B cell (primary cell): ENCODE measurements around the gene TBC1D23. TPM values are rescaled to one million over a fixed set of nuclear protein-coding genes. Genes with fewer than 3 reads are reported as not detected.

Experiments
- ATAC-seq: fragments of 200-7000 bp; cut with Tn5 transposase; one replicate; pipeline ENCODE4 v1.10.0; 2021; ENCODE audit warnings: low read depth, mild to moderate bottlenecking, moderate number of reproducible peaks, moderate library complexity
- CTCF ChIA-PET: fragments of 350-600 bp; sonication (Branson Sonifier 250); formaldehyde crosslinking; loops from one replicate; lab custom pipeline; 2021; ENCODE audit warnings: antibody characterized with exemption, inconsistent platforms; lab: Charles Lee
- POLR2A ChIA-PET: fragments of 350-600 bp; sonication (Branson Sonifier 250); formaldehyde crosslinking; loops from one replicate; lab custom pipeline; 2021; ENCODE audit warnings: antibody characterized with exemption; lab: Charles Lee
- DNase-seq: peaks from one replicate; pipeline ENCODE4 v3.0.0; 2013
- H2AFZ ChIP-seq: 2 replicates; pipeline ENCODE4 v1.6.1; 2012; ENCODE audit warnings: mild to moderate bottlenecking, low read depth, low read length; ENCODE audit not compliant: insufficient read depth, poor library complexity, severe bottlenecking
- H3K27ac ChIP-seq, 2 donors: 1 replicate in 1 of 2; 2 replicates in 1 of 2; pipeline ENCODE4 v1.5.1; 2012 to 2013; ENCODE audit warnings: low read length in 2 of 2, mild to moderate bottlenecking in 2 of 2, moderate library complexity in 1 of 2
- H3K27me3 ChIP-seq, 4 experiments: fragments of 200-600 bp in 1 of 4; sonication (generic) in 1 of 4; replicated peaks in 1 of 4; 1 replicate in 2 of 4; 2 replicates in 2 of 4; pipeline versions ENCODE4 v1.6.1 to v1.7.0; 2013 to 2016; ENCODE audit warnings: low read length in 3 of 4, mild to moderate bottlenecking in 2 of 4, mixed read lengths in 1 of 4, moderate library complexity in 1 of 4; ENCODE audit not compliant: insufficient read depth in 4 of 4, control insufficient read depth in 3 of 4; ENCODE audit errors: control extremely low read depth in 1 of 4
- H3K36me3 ChIP-seq, 2 experiments: replicated peaks in 1 of 2; 1 replicate in 1 of 2; 2 replicates in 1 of 2; pipeline versions ENCODE4 v1.6.1 to v1.7.1; 2013; ENCODE audit warnings: low read length in 1 of 2; ENCODE audit not compliant: insufficient read depth in 2 of 2, control insufficient read depth in 1 of 2; ENCODE audit errors: control extremely low read depth in 1 of 2, extremely low read depth in 1 of 2
- H3K4me1 ChIP-seq, 2 donors: fragments of 200-600 bp in 1 of 2; sonication (generic) in 1 of 2; 1 replicate in 1 of 2; 2 replicates in 1 of 2; pipeline versions ENCODE4 v1.5.1 to v1.6.1; 2013 to 2017; ENCODE audit warnings: low read length in 2 of 2; ENCODE audit not compliant: control insufficient read depth in 2 of 2, insufficient read depth in 2 of 2
- H3K4me2 ChIP-seq: replicated peaks from 2 replicates; pipeline ENCODE3; 2012; ENCODE audit warnings: mild to moderate bottlenecking, low read depth, low read length; ENCODE audit not compliant: poor library complexity, severe bottlenecking
- H3K4me3 ChIP-seq, 5 experiments: fragments of 200-600 bp in 1 of 5; sonication (generic) in 1 of 5; 1 replicate in 3 of 5; 2 replicates in 2 of 5; pipeline versions ENCODE4 v1.5.1 to v1.7.0; 2011 to 2016; ENCODE audit warnings: low read length in 4 of 5, mild to moderate bottlenecking in 4 of 5, low read depth in 2 of 5, control low read depth in 1 of 5, moderate library complexity in 1 of 5; ENCODE audit not compliant: insufficient read depth in 1 of 5; ENCODE audit errors: control extremely low read depth in 1 of 5, extremely low read depth in 1 of 5
- H3K79me2 ChIP-seq: fragments of 200-600 bp; sonication (generic); one replicate; pipeline ENCODE4 v1.6.0; 2016; ENCODE audit warnings: low read length; ENCODE audit not compliant: control insufficient read depth, insufficient read depth
- H3K9ac ChIP-seq: fragments of 200-600 bp; sonication (generic); 2 replicates; pipeline ENCODE4 v1.6.1; 2017; ENCODE audit warnings: mild to moderate bottlenecking, low read length, moderate library complexity
- H3K9me3 ChIP-seq, 3 donors: one replicate each; pipeline versions ENCODE4 v1.6.1 to v1.7.1; 2013; ENCODE audit warnings: low read length in 2 of 3; ENCODE audit not compliant: control insufficient read depth in 2 of 3, insufficient read depth in 1 of 3; ENCODE audit errors: control extremely low read depth in 1 of 3
- H4K20me1 ChIP-seq: 2 replicates; pipeline ENCODE4 v1.6.0; 2012; ENCODE audit warnings: mild to moderate bottlenecking, low read length; ENCODE audit not compliant: insufficient read depth, control insufficient read depth, poor library complexity, severe bottlenecking
- H3K27ac Mint-ChIP-seq: one replicate; pipeline ENCODE4 v1.8.0; 2021; ENCODE audit warnings: mixed read lengths
- H3K27me3 Mint-ChIP-seq: one replicate; pipeline ENCODE4 v1.8.0; 2021; ENCODE audit warnings: mixed read lengths
- H3K4me1 Mint-ChIP-seq: one replicate; pipeline ENCODE4 v1.8.0; 2021; ENCODE audit warnings: mixed read lengths
- H3K4me3 Mint-ChIP-seq: one replicate; pipeline ENCODE4 v1.8.0; 2021; ENCODE audit warnings: mixed read lengths
- H3K9me3 Mint-ChIP-seq: one replicate; pipeline ENCODE4 v1.8.0; 2022; ENCODE audit warnings: mixed read lengths; ENCODE audit not compliant: insufficient read depth
- CTCF ChIP-seq: fragments of 200-600 bp; IDR thresholded peaks from one replicate; pipeline ENCODE4 v1.8.0; 2022; ENCODE audit warnings: antibody characterized with exemption, mild to moderate bottlenecking
- EZH2 ChIP-seq: IDR thresholded peaks from 2 replicates; pipeline ENCODE4 v1.6.1; 2012; ENCODE audit warnings: borderline replicate concordance, low read depth, mild to moderate bottlenecking, moderate library complexity, low read length; ENCODE audit not compliant: insufficient read depth, poor library complexity, severe bottlenecking
- WGBS: methylation state at CpG from one replicate; pipeline ENCODE4 v1.1.5; 2013; ENCODE audit warnings: missing lambda C conversion rate; ENCODE audit not compliant: insufficient coverage; 5-methylcytosine and 5-hydroxymethylcytosine counted together
- intact Hi-C: fragments of 100-400 bp; cut with micrococcal nuclease; formaldehyde crosslinking; loops from one replicate; pipeline ENCODE4 v1.10.0; 2022
- polyA plus RNA-seq: library from polyadenylated mRNA; depleted of rRNA; stranded (reverse); fragments of >200 nt; gene quantifications from 2 replicates; pipeline ENCODE4 v1.2.3, GENCODE V29; 2012
- total RNA-seq, 2 donors: library from RNA; stranded (reverse); fragments of 120-200 nt in 1 of 2; gene quantifications; 1 replicate in 1 of 2; 2 replicates in 1 of 2; pipeline versions ENCODE4 v1.2.3 to v1.2.4, GENCODE V29; 2013 to 2022

The TBC1D23 gene
- total and polyA plus RNA-seq, 2 donors (not counting 1 experiment from before 2014, with no cell fraction given) = 7.2 to 36.5 TPM

GRCh38 chr3:100213891-100214573 lies 46.8 kb upstream of the TBC1D23 start:
- Histone ChIP-seq H3K27ac (no peak overlapping the region), H3K79me2 (no peaks in the 10 kb centered on the region), H4K20me1 (no peaks in the 10 kb centered on the region), H3K4me1 (peaks cover 0 to 2% of the 10 kb centered on the region in 2 donors), H3K4me2 (no peak overlapping the region), H3K9ac (no peak overlapping the region), H3K27me3 (peaks cover 0 to 5% (median 2%) of the 10 kb centered on the region in 4 experiments), H3K36me3 (no peaks in the 10 kb centered on the region), H3K9me3 (peaks cover 0 to 1% (median 0%) of the 10 kb centered on the region in 3 donors), H3K4me3 (no peak overlapping the region), H2AFZ (no peak overlapping the region)
- POLR2A ChIA-PET = no interaction called here
- TF ChIP-seq EZH2 = no peak
- TF ChIP-seq CTCF = no peak
- DNase-seq = no peak
- H3K27ac Mint-ChIP-seq = no peak overlapping the region
- H3K4me3 Mint-ChIP-seq = no peak overlapping the region
- intact Hi-C loops = no loop called here
- CTCF ChIA-PET = no interaction called here
- H3K27me3 Mint-ChIP-seq = peaks cover 15% of the 10 kb centered on the region
- H3K4me1 Mint-ChIP-seq = peaks cover 7% of the 10 kb centered on the region
- no peak for ATAC-seq
- peaks cover 3% of the 10 kb centered on the region for H3K9me3 Mint-ChIP-seq
- 96% methylated on average over 5 of the region's 7 CpGs for WGBS

GRCh38 chr3:100214574-100214964 lies 46.2 kb upstream of the TBC1D23 start:
- no peak overlapping the region for H3K27ac ChIP-seq
- peaks cover 0 to 1% (median 0%) of the 10 kb centered on the region in 3 donors for H3K9me3 ChIP-seq
- no peaks in the 10 kb centered on the region for H3K36me3 ChIP-seq
- peaks cover 19% of the 10 kb centered on the region for H3K27me3 Mint-ChIP-seq
- CTCF ChIA-PET = no interaction called here
- no peak for ATAC-seq
- no peak overlapping the region for H3K27ac Mint-ChIP-seq
- no peak for DNase-seq
- H3K27me3 ChIP-seq = peaks cover 0 to 5% (median 2%) of the 10 kb centered on the region in 4 experiments
- no peaks in the 10 kb centered on the region for H4K20me1 ChIP-seq
- no peaks in the 10 kb centered on the region for H3K79me2 ChIP-seq
- H3K4me1 Mint-ChIP-seq = peaks cover 7% of the 10 kb centered on the region
- H3K4me3 ChIP-seq = no peak overlapping the region
- WGBS = 87% methylated on average over 5 of the region's 5 CpGs
- no peak overlapping the region for H3K9ac ChIP-seq
- no peak overlapping the region for H2AFZ ChIP-seq
- no peak overlapping the region for H3K4me3 Mint-ChIP-seq
- peaks cover 6% of the 10 kb centered on the region for H3K9me3 Mint-ChIP-seq
- peaks cover 0 to 2% of the 10 kb centered on the region in 2 donors for H3K4me1 ChIP-seq
- POLR2A ChIA-PET = no interaction called here
- intact Hi-C loops = no loop called here
- TF ChIP-seq EZH2 = no peak
- TF ChIP-seq CTCF = no peak
- no peak overlapping the region for H3K4me2 ChIP-seq
